Measurements from ENCODE around the gene PDZRN4.
A peak's percentile ranks its signal among the peaks of the same experiment; 100 is the strongest.

PDZRN4 gene

DNA sequence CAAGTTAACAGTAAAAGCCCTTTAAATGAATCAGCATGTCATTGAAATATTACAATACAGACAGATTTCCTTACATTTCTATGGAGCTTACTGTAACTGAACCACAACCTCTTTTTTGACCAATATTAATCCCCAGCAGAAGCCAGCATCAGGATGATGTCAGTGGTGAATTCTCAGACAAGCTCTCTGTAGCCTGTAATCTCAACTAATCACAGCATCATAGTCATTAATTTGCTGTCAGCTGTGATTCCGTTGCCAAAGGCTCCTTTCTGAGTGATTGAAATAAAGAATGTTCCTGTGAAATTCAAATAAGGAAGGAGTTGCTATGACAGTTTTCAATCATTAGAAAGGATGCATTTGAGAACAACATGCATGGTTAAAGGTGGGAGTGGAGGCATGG, 323.1 kb downstream of the PDZRN4 start:
- Histone ChIP-seq H3K4me3 (ENCODE audit: control insufficient read depth in 1 of 7, extremely low read depth in 1 of 7, insufficient read depth in 4 of 7, low read depth in 2 of 7, low read length in 6 of 7) (no peak overlapping the region), H3K36me3 (ENCODE audit: control insufficient read depth in 4 of 4, insufficient read depth in 4 of 4, low read length in 3 of 4) (no peaks in the 10 kb centered on the region), H3K27me3 (replicated peaks in 2 of 5; ENCODE audit: control insufficient read depth in 4 of 5, insufficient read depth in 5 of 5, low read length in 4 of 5) (no peaks in the 10 kb centered on the region), H3K9me3 (ENCODE audit: control extremely low read depth in 1 of 5, control insufficient read depth in 4 of 5, insufficient read depth in 2 of 5, low read depth in 1 of 5, low read length in 4 of 5) (no peaks in the 10 kb centered on the region), H3K4me1 (ENCODE audit: control extremely low read depth in 1 of 4, control insufficient read depth in 4 of 4, insufficient read depth in 4 of 4, low read length in 3 of 4) (peaks cover 0 to 7% (median 4%) of the 10 kb centered on the region in 4 experiments), H3K27ac (ENCODE audit: insufficient read depth in 1 of 2, low read depth in 1 of 2, low read length in 2 of 2, poor library complexity in 1 of 2, severe bottlenecking in 2 of 2) (no peak overlapping the region)
- ChIA-PET POLR2A (no interaction called here), CTCF (interaction anchor here (1.5 to 1.7 kb wide), 2 partner anchors 10 to 235 kb away, joined by 4 read pairs; no protein-coding TSS in a partner anchor)
- DNase-seq = no peak
- WGBS (ENCODE audit: insufficient coverage) = 100% methylated on average over 1 of the region's 1 CpG

DNA sequence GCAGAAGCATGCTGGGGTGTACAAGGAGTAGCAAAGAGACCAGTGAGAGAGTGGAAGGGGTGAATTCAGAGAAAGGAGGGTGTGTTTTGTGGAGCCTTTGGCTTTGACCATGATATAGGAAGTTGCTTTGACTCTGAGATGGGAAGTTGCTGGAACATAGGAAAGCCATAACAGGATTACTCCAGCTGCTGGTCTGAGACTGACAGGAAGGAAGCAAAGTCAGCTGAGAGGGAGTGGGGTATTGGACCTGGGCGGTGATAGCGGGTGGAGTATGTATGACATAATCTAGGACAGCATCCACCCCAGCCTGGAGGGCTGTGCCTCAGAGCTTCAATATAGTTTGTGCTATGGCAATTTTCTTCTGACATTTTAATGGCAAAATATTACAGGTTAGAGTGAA, 324.4 kb downstream of the PDZRN4 start:
- Histone ChIP-seq H3K4me1 (ENCODE audit: control extremely low read depth in 1 of 4, control insufficient read depth in 4 of 4, insufficient read depth in 4 of 4, low read length in 3 of 4) (peaks cover 0 to 7% (median 4%) of the 10 kb centered on the region in 4 experiments), H3K36me3 (ENCODE audit: control insufficient read depth in 4 of 4, insufficient read depth in 4 of 4, low read length in 3 of 4) (no peaks in the 10 kb centered on the region), H3K4me3 (ENCODE audit: control insufficient read depth in 1 of 7, extremely low read depth in 1 of 7, insufficient read depth in 4 of 7, low read depth in 2 of 7, low read length in 6 of 7) (no peak overlapping the region), H3K27me3 (replicated peaks in 2 of 5; ENCODE audit: control insufficient read depth in 4 of 5, insufficient read depth in 5 of 5, low read length in 4 of 5) (no peaks in the 10 kb centered on the region), H3K27ac (ENCODE audit: insufficient read depth in 1 of 2, low read depth in 1 of 2, low read length in 2 of 2, poor library complexity in 1 of 2, severe bottlenecking in 2 of 2) (no peak overlapping the region), H3K9me3 (ENCODE audit: control extremely low read depth in 1 of 5, control insufficient read depth in 4 of 5, insufficient read depth in 2 of 5, low read depth in 1 of 5, low read length in 4 of 5) (no peaks in the 10 kb centered on the region)
- ChIA-PET CTCF (interaction anchor here (1.7 kb wide), 1 partner anchor 236 kb away, joined by 4 read pairs; no protein-coding TSS in a partner anchor), POLR2A (interaction anchor here (0.7 kb wide), 1 partner anchor 314 kb away, joined by 3 read pairs; no protein-coding TSS in a partner anchor)
- no peak for DNase-seq
- WGBS (ENCODE audit: insufficient coverage) = 65% methylated on average over 2 of the region's 2 CpGs

DNA sequence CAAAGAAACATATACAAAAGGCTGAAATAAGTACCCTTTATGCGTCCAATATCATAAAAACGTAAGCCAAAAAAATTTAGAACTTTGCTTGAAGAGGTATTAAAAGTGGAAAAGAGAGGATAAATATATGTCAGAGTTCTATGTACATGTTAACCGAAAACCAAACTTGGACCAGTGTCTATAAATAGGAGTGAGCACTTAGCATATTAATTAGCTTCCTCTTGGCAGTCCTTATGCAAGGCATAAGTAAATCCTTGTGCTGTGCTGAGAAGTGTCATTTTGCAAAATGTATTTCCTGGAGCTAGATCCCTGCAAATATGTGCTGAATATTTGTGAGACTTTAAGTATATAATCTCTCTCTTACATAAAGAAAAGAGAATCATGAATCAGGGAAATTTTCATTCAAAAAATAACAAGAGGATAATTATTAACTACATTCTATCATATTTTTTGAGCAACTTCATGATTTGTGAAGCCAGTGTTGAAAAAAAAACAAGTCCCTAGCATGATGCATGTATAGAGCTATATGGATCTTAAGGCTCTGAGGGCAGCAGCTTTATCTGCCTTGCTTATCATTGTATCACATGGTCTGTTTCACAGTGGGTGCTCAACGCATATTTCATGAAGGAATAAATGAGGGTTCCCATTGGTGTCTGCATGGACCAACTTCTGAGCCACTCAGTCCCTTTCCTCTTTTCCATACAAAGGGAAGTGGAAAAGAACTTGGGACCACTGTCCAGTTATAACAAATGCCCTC, 326.1 kb downstream of the PDZRN4 start:
- POLR2A ChIA-PET = no interaction called here
- 100% methylated on average over 1 of the region's 4 CpGs for WGBS (ENCODE audit: insufficient coverage)
- H3K4me3 ChIP-seq (ENCODE audit: control insufficient read depth in 1 of 7, extremely low read depth in 1 of 7, insufficient read depth in 4 of 7, low read depth in 2 of 7, low read length in 6 of 7) = no peak overlapping the region
- no peak overlapping the region for H3K27ac ChIP-seq (ENCODE audit: insufficient read depth in 1 of 2, low read depth in 1 of 2, low read length in 2 of 2, poor library complexity in 1 of 2, severe bottlenecking in 2 of 2)
- DNase-seq = peak in 1 of 3 donors; percentile 26
- H3K36me3 ChIP-seq (ENCODE audit: control insufficient read depth in 4 of 4, insufficient read depth in 4 of 4, low read length in 3 of 4) = no peaks in the 10 kb centered on the region
- H3K9me3 ChIP-seq (ENCODE audit: control extremely low read depth in 1 of 5, control insufficient read depth in 4 of 5, insufficient read depth in 2 of 5, low read depth in 1 of 5, low read length in 4 of 5) = no peaks in the 10 kb centered on the region
- CTCF ChIA-PET = no interaction called here
- H3K4me1 ChIP-seq (ENCODE audit: control extremely low read depth in 1 of 4, control insufficient read depth in 4 of 4, insufficient read depth in 4 of 4, low read length in 3 of 4) = peaks cover 0 to 7% (median 4%) of the 10 kb centered on the region in 4 experiments
- H3K27me3 ChIP-seq (replicated peaks in 2 of 5; ENCODE audit: control insufficient read depth in 4 of 5, insufficient read depth in 5 of 5, low read length in 4 of 5) = no peaks in the 10 kb centered on the region

DNA sequence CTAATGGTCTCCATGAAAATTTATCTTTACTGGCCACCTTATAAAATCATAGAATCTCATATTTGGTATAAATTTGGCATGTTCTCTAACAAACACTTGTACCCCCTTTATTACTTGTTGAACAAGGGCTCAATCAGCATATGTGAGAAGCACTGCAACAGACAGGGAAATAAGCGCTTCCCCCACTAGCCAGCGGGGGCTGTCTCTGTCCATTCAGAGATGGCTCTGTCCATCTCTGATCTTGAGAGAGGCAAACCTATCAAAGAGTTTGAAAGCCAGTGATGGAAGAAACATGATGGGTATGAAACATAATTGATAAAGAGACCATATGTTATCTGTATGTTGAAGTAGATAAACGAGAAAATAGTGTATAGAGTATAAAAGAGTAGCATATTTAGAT, 326.8 kb downstream of the PDZRN4 start:
- CTCF ChIA-PET = no interaction called here
- WGBS (ENCODE audit: insufficient coverage) = 100% methylated on average over 2 of the region's 3 CpGs
- no peak for DNase-seq
- Histone ChIP-seq H3K4me3 (ENCODE audit: control insufficient read depth in 1 of 7, extremely low read depth in 1 of 7, insufficient read depth in 4 of 7, low read depth in 2 of 7, low read length in 6 of 7) (no peak overlapping the region), H3K4me1 (ENCODE audit: control extremely low read depth in 1 of 4, control insufficient read depth in 4 of 4, insufficient read depth in 4 of 4, low read length in 3 of 4) (peaks cover 0 to 7% (median 4%) of the 10 kb centered on the region in 4 experiments), H3K36me3 (ENCODE audit: control insufficient read depth in 4 of 4, insufficient read depth in 4 of 4, low read length in 3 of 4) (no peaks in the 10 kb centered on the region), H3K27ac (ENCODE audit: insufficient read depth in 1 of 2, low read depth in 1 of 2, low read length in 2 of 2, poor library complexity in 1 of 2, severe bottlenecking in 2 of 2) (no peak overlapping the region), H3K9me3 (ENCODE audit: control extremely low read depth in 1 of 5, control insufficient read depth in 4 of 5, insufficient read depth in 2 of 5, low read depth in 1 of 5, low read length in 4 of 5) (no peaks in the 10 kb centered on the region), H3K27me3 (replicated peaks in 2 of 5; ENCODE audit: control insufficient read depth in 4 of 5, insufficient read depth in 5 of 5, low read length in 4 of 5) (no peaks in the 10 kb centered on the region)
- POLR2A ChIA-PET = no interaction called here

DNA sequence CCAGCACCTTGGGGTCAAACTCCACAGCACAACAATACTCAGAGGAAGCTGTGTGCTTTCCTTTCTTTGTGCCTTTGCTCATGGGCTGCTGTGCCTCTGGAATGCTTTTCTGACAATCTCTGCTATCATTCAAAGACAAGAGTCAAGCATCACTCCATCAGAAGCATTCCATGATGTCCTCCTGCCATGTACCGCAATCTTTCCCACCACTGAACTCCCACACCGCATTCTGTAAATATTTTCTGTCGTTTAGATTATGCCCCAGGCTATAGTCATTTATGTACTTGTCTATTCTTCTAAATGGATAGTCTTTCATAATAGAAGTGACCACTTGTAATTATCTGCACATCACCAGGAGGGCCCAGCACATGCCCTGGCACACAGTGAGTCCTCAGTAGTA, 327.8 kb downstream of the PDZRN4 start:
- DNase-seq = no peak
- H3K4me1 ChIP-seq (ENCODE audit: control extremely low read depth in 1 of 4, control insufficient read depth in 4 of 4, insufficient read depth in 4 of 4, low read length in 3 of 4) = peaks cover 0 to 7% (median 4%) of the 10 kb centered on the region in 4 experiments
- no peaks in the 10 kb centered on the region for H3K27me3 ChIP-seq (replicated peaks in 2 of 5; ENCODE audit: control insufficient read depth in 4 of 5, insufficient read depth in 5 of 5, low read length in 4 of 5)
- ChIA-PET POLR2A (no interaction called here), CTCF (no interaction called here)
- WGBS (ENCODE audit: insufficient coverage) = 100% methylated on average over 2 of the region's 3 CpGs
- H3K27ac ChIP-seq (ENCODE audit: insufficient read depth in 1 of 2, low read depth in 1 of 2, low read length in 2 of 2, poor library complexity in 1 of 2, severe bottlenecking in 2 of 2) = no peak overlapping the region
- no peaks in the 10 kb centered on the region for H3K9me3 ChIP-seq (ENCODE audit: control extremely low read depth in 1 of 5, control insufficient read depth in 4 of 5, insufficient read depth in 2 of 5, low read depth in 1 of 5, low read length in 4 of 5)
- H3K4me3 ChIP-seq (ENCODE audit: control insufficient read depth in 1 of 7, extremely low read depth in 1 of 7, insufficient read depth in 4 of 7, low read depth in 2 of 7, low read length in 6 of 7) = no peak overlapping the region
- H3K36me3 ChIP-seq (ENCODE audit: control insufficient read depth in 4 of 4, insufficient read depth in 4 of 4, low read length in 3 of 4) = no peaks in the 10 kb centered on the region

DNA sequence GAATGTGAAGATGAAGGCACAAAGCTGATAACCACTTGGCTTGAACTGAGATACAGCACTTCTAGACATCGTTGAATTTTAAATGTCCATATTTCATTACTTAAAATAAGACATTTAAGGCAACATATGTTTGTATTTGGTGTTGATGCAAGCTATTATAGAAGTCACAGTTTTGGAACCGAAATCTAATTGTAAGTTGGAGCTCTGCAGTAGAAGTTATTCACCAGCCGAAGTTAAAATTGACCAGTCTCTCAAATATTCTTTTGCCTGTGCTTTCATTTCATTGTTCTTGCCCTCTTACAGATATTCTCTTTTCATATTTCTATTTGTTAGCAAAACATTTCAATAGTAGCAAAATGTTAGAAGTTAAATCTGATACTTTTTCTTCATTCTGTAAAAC, 332.7 kb downstream of the PDZRN4 start:
- no peak overlapping the region for H3K27ac ChIP-seq (ENCODE audit: insufficient read depth in 1 of 2, low read depth in 1 of 2, low read length in 2 of 2, poor library complexity in 1 of 2, severe bottlenecking in 2 of 2)
- no peaks in the 10 kb centered on the region for H3K27me3 ChIP-seq (replicated peaks in 2 of 5; ENCODE audit: control insufficient read depth in 4 of 5, insufficient read depth in 5 of 5, low read length in 4 of 5)
- no peaks in the 10 kb centered on the region for H3K36me3 ChIP-seq (ENCODE audit: control insufficient read depth in 4 of 4, insufficient read depth in 4 of 4, low read length in 3 of 4)
- DNase-seq = no peak
- ChIA-PET POLR2A (no interaction called here), CTCF (interaction anchor here (1.2 kb wide), 1 partner anchor 10 kb away, joined by 4 read pairs; no protein-coding TSS in a partner anchor)
- H3K4me1 ChIP-seq (ENCODE audit: control extremely low read depth in 1 of 4, control insufficient read depth in 4 of 4, insufficient read depth in 4 of 4, low read length in 3 of 4) = peaks cover 0 to 7% (median 5%) of the 10 kb centered on the region in 4 experiments
- H3K9me3 ChIP-seq (ENCODE audit: control extremely low read depth in 1 of 5, control insufficient read depth in 4 of 5, insufficient read depth in 2 of 5, low read depth in 1 of 5, low read length in 4 of 5) = no peaks in the 10 kb centered on the region
- no peak overlapping the region for H3K4me3 ChIP-seq (ENCODE audit: control insufficient read depth in 1 of 7, extremely low read depth in 1 of 7, insufficient read depth in 4 of 7, low read depth in 2 of 7, low read length in 6 of 7)
- WGBS (ENCODE audit: insufficient coverage) = no CpG with 5 or more reads among the region's 3 CpGs

DNA sequence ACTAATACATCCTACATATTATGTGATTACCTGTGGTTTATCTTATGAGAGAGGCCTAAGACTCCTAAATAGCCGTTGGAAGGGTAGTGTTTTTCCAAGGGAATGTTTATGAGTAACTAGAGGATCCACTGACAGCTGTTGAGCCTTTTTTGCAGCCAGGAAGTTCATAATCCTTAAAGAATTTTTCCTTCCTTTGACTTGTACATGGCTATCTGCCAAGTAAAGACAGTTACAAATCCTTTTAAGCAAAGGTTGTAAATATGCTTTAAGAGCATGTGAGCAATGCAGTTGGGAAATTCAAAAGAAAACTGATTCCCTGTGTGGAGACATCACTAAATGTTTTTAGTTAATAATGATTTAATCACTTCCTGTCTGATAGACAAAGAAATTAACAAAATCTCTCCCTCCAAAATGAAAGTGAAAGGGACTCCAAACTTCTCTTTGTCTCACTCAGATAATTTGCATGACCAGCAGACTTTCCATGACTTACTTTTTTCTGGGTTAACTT, 333.8 kb downstream of the PDZRN4 start:
- no CpG with 5 or more reads among the region's 1 CpG for WGBS (ENCODE audit: insufficient coverage)
- Histone ChIP-seq H3K4me1 (ENCODE audit: control extremely low read depth in 1 of 4, control insufficient read depth in 4 of 4, insufficient read depth in 4 of 4, low read length in 3 of 4) (peaks cover 0 to 7% (median 5%) of the 10 kb centered on the region in 4 experiments), H3K9me3 (ENCODE audit: control extremely low read depth in 1 of 5, control insufficient read depth in 4 of 5, insufficient read depth in 2 of 5, low read depth in 1 of 5, low read length in 4 of 5) (no peaks in the 10 kb centered on the region), H3K27me3 (replicated peaks in 2 of 5; ENCODE audit: control insufficient read depth in 4 of 5, insufficient read depth in 5 of 5, low read length in 4 of 5) (no peaks in the 10 kb centered on the region), H3K36me3 (ENCODE audit: control insufficient read depth in 4 of 4, insufficient read depth in 4 of 4, low read length in 3 of 4) (no peaks in the 10 kb centered on the region), H3K4me3 (ENCODE audit: control insufficient read depth in 1 of 7, extremely low read depth in 1 of 7, insufficient read depth in 4 of 7, low read depth in 2 of 7, low read length in 6 of 7) (peak overlapping the region in 2 of 7 experiments; percentile 9 to 54), H3K27ac (ENCODE audit: insufficient read depth in 1 of 2, low read depth in 1 of 2, low read length in 2 of 2, poor library complexity in 1 of 2, severe bottlenecking in 2 of 2) (peak overlapping the region in 1 of 2 experiments; percentile 9)
- ChIA-PET CTCF (no interaction called here), POLR2A (interaction anchor here (0.6 kb wide), 1 partner anchor 586 kb away, joined by 3 read pairs; no protein-coding TSS in a partner anchor)
- peak; percentile 26 to 84 (median 73) for DNase-seq
